Ascending aorta (tissue), 2 donors: ENCODE measurements around the gene NINL. TPM values are rescaled to one million over a fixed set of nuclear protein-coding genes. Genes with fewer than 3 reads are reported as not detected.

Source experiments
- DNase-seq, 2 donors: peaks; one replicate each; pipeline ENCODE4 v3.0.0-alpha.2; 2019; ENCODE audit warnings: low spot score in 2 of 2
- H3K27ac ChIP-seq, 2 donors: fragments of 200-600 bp; sonication (generic); one replicate each; pipeline ENCODE4 v1.5.1; 2016 to 2017; ENCODE audit warnings: mild to moderate bottlenecking in 1 of 2
- H3K27me3 ChIP-seq: fragments of 200-600 bp; sonication (generic); one replicate; pipeline ENCODE4 v1.5.1; 2017
- H3K36me3 ChIP-seq, 2 donors: fragments of 200-600 bp; sonication (generic); one replicate each; pipeline ENCODE4 v1.5.1; 2016
- H3K4me1 ChIP-seq, 2 donors: fragments of 200-600 bp; sonication (generic); one replicate each; pipeline ENCODE4 v1.5.1; 2016 to 2017; ENCODE audit warnings: mild to moderate bottlenecking in 1 of 2
- H3K4me3 ChIP-seq, 2 donors: fragments of 200-600 bp; sonication (generic); one replicate each; pipeline ENCODE4 v1.5.1; 2016 to 2017; ENCODE audit warnings: mild to moderate bottlenecking in 1 of 2
- H3K9me3 ChIP-seq, 2 donors: fragments of 200-600 bp; sonication (generic); one replicate each; pipeline ENCODE4 v1.5.1; 2016
- intact Hi-C: fragments of 100-400 bp; cut with DNase I; formaldehyde crosslinking; loops from one replicate; pipeline ENCODE4 v1.15.1; 2023
- total RNA-seq: library from RNA; depleted of rRNA; stranded (reverse); fragments of >200 nt; gene quantifications from one replicate; pipeline ENCODE4 v1.1.0, GENCODE V29; 2016
- TF ChIP-seq, protein P1 (sequence below), 3 experiments: fragments of 200-600 bp in 2 of 3; fragments of 450-650 bp in 1 of 3; sonication (generic) in 2 of 3; IDR thresholded peaks; one replicate each; pipeline ENCODE4 v1.5.1; 2016 to 2019; ENCODE audit warnings: antibody characterized with exemption in 3 of 3, mild to moderate bottlenecking in 1 of 3, moderate library complexity in 1 of 3

Gene NINL
- total RNA-seq, 1 donor from 2014 or later, result 18.0 TPM

DNA sequence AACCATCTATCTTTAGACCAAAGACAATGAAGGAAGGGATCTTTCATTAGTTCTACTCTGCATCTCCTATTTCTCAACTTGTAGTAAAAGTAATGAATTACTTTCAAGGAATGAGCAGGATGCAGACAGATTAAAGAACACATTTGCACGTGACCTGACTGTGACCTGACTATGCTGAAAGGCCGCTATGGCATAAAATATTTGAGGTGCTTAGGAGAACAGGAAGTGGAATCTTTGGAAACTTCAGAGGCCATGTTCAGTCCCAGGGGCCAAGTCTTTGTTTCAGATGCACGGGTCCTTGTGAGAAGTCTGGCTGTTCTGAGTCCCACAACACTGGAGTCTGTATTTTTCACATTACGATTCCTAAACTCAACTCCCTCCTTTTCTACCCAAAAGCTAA, 41.0 kb downstream of the NINL start:
- DNase-seq, result no peak
- H3K9me3 ChIP-seq, result no peaks in the 10 kb centered on the region
- H3K27ac ChIP-seq, result no peak overlapping the region
- peaks cover 3 to 11% of the 10 kb centered on the region in 2 donors for H3K4me1 ChIP-seq
- TF ChIP-seq, protein P1, sequence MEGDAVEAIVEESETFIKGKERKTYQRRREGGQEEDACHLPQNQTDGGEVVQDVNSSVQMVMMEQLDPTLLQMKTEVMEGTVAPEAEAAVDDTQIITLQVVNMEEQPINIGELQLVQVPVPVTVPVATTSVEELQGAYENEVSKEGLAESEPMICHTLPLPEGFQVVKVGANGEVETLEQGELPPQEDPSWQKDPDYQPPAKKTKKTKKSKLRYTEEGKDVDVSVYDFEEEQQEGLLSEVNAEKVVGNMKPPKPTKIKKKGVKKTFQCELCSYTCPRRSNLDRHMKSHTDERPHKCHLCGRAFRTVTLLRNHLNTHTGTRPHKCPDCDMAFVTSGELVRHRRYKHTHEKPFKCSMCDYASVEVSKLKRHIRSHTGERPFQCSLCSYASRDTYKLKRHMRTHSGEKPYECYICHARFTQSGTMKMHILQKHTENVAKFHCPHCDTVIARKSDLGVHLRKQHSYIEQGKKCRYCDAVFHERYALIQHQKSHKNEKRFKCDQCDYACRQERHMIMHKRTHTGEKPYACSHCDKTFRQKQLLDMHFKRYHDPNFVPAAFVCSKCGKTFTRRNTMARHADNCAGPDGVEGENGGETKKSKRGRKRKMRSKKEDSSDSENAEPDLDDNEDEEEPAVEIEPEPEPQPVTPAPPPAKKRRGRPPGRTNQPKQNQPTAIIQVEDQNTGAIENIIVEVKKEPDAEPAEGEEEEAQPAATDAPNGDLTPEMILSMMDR (IDR thresholded peaks at IDR 0.05), result no peak
- intact Hi-C loops, result no loop called here
- H3K27me3 ChIP-seq, result no peaks in the 10 kb centered on the region
- no peak overlapping the region for H3K4me3 ChIP-seq
- no peaks in the 10 kb centered on the region for H3K36me3 ChIP-seq

DNA sequence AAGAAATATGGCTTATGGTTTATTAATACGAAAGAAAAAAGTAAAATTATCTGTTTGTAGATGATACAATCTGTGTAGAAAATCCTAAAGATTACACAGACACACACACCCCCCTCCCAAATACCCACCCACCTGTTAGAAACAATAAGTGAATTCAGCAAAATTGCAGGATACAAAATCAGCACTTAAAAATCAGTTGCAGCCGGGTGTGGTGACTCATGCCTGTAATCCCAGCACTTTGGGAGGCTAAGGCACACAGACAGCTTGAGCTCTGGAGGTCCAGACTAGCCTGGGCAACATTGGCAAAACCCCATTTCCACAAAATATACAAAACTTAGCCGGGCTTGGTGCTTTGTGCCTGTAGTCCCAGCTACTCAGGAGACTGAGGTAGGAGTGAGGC, 42.3 kb downstream of the NINL start:
- intact Hi-C loops, result no loop called here
- peaks cover 3 to 22% of the 10 kb centered on the region in 2 donors for H3K4me1 ChIP-seq
- H3K27me3 ChIP-seq, result no peaks in the 10 kb centered on the region
- no peaks in the 10 kb centered on the region for H3K36me3 ChIP-seq
- no peak overlapping the region for H3K27ac ChIP-seq
- no peak overlapping the region for H3K4me3 ChIP-seq
- no peak for DNase-seq
- TF ChIP-seq, protein P1 (IDR thresholded peaks at IDR 0.05), result no peak
- H3K9me3 ChIP-seq, result no peaks in the 10 kb centered on the region

DNA sequence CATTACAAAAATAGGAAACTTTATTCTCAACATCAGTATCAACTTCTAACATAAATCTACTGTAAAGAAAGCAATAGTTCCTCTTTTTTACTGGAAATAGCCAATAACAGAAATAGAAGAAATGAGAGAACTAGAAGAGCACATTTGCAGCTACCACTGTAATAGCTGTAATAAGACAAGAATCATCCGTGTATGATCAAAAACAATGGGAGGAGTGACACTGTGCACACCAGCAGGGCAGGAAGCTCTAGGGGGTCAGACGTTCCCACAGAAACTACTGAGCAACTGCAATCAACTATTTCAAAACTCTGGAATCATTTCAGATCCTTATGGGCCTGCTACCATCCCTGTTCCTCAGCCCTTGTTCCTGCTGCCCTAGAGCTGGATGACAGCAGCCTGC, 43.7 kb downstream of the NINL start:
- Histone ChIP-seq H3K4me1 (peaks cover 3 to 22% of the 10 kb centered on the region in 2 donors), H3K4me3 (no peak overlapping the region), H3K27me3 (no peaks in the 10 kb centered on the region), H3K27ac (no peak overlapping the region), H3K9me3 (no peaks in the 10 kb centered on the region), H3K36me3 (no peaks in the 10 kb centered on the region)
- TF ChIP-seq, protein P1 (IDR thresholded peaks at IDR 0.05), result no peak
- DNase-seq, result no peak
- intact Hi-C loops, result no loop called here

DNA sequence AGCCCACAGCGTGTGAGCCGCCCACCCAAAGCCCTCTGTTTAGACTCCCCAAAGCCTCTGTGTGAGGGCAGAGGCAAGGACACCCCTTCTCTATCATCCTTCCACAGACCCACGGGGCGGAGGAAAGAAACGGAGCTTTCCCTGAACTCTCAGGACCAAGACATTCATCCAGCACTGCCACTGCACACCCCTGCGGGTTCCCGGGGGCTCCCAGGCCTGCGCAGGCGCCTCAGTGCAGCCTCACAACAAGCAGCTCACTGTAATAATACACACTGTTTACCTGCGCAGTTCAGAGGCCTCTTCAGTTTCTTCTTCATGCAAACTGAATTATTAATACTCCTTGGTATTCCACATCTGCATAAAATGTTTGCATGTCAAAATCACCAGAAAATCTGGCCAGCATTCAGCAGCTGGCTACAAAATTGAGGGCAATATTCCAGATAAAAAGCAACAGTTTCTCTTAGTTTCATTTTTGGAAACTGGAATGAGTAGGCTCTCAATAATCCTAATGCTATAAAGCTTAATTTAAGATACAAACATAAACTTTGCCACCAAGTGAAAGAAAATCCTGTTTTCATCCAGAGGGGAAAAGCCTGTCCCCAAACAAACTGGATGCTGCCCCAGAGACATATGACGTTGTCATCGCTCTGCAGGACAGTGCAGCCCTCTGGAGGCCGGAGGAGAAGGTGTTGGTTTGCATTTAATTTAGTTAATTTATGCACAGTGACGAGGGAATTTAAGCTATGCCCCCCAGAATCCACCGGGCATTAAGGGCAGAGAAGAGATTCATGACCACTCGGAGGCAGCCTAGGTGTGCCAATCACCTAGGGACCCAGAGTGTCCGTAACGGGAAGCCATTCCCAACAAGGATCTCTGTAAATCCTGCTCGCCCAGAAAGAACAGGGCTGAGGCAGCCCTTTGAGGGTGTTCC, 45.3 kb downstream of the NINL start:
- intact Hi-C loops, result loop anchor here (2.0 to 10.0 kb wide), 5 partner anchors 31 to 1905 kb away; partner anchors contain the start of genes ACSS1, CST3, PYGB and ZNF337
- H3K9me3 ChIP-seq, result no peaks in the 10 kb centered on the region
- peaks cover 8 to 34% of the 10 kb centered on the region in 2 donors for H3K4me1 ChIP-seq
- peak overlapping the region; percentile 36 to 63 for H3K4me3 ChIP-seq
- H3K27ac ChIP-seq, result peak overlapping the region; percentile 45 to 65
- DNase-seq, result no peak
- H3K27me3 ChIP-seq, result no peaks in the 10 kb centered on the region
- no peaks in the 10 kb centered on the region for H3K36me3 ChIP-seq
- TF ChIP-seq, protein P1 (IDR thresholded peaks at IDR 0.05), result peak; percentile 31 to 61 (median 42)

DNA sequence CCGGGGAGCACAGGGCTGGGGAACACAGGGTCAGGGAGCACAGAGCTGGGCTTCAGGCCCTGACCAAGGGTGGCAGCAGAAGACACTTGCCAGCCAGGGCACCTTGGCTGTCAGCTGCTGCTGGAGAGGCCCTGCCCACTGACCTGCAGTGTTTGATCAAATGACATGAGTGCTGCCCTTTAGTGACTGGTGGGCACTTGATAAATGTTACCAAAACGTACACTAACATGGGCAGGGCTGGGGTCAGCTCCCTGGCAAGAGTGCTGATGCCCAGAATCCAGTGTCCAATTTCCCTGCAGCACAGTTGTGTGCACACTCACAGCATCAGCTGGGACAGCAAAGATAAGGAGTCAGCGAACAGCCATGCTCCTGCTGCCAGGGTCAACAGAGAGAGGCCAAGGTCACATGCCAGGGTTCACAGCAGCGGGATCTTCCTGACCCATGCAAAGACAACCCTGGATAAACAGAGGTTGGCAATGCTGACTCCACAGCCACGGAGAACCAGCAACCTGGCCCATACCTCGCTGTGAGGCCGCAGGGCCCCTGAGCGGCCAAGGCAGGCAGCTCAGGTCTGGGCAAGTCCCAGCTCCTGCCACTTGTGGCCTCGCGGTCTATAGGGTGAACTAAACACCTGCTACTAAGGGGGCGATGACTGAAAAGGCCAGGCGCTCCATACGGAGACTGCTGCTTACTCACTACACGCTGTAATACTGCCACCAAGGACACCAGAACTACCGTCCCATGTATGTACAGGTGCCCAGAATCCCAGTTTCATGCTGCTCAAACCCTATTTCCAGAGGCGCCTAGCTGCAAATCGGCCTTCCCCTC, 46.3 kb downstream of the NINL start:
- H3K36me3 ChIP-seq, result no peaks in the 10 kb centered on the region
- TF ChIP-seq, protein P1 (IDR thresholded peaks at IDR 0.05), result no peak
- H3K27ac ChIP-seq, result peak overlapping the region; percentile 45 to 65
- peak overlapping the region; percentile 36 to 63 for H3K4me3 ChIP-seq
- DNase-seq, result no peak
- peaks cover 10 to 37% of the 10 kb centered on the region in 2 donors for H3K4me1 ChIP-seq
- H3K27me3 ChIP-seq, result no peaks in the 10 kb centered on the region
- H3K9me3 ChIP-seq, result no peaks in the 10 kb centered on the region
- intact Hi-C loops, result loop anchor here (2.0 to 10.0 kb wide), 5 partner anchors 30 to 1904 kb away; partner anchors contain the start of genes ACSS1, CST3, PYGB and ZNF337
